Esophagus squamous epithelium (tissue), 4 donors: ENCODE results near the gene GPR87.

ENCODE experiments used
- POLR2A ChIP-seq, 4 donors: fragments of 450-650 bp; IDR thresholded peaks; one replicate each; pipeline ENCODE4 v1.6.1; 2017; ENCODE audit warnings: antibody characterized with exemption in 4 of 4, mild to moderate bottlenecking in 4 of 4, moderate library complexity in 3 of 4
- TF ChIP-seq, protein P1 (sequence below), 6 experiments: fragments of 450-650 bp in 4 of 6; fragments of 200-600 bp in 2 of 6; sonication (generic) in 2 of 6; IDR thresholded peaks; one replicate each; pipeline ENCODE4 v1.5.1; 2016 to 2019; ENCODE audit warnings: antibody characterized with exemption in 6 of 6, mild to moderate bottlenecking in 4 of 6, moderate library complexity in 4 of 6

GRCh38 chr3:151330379-151330778 lies 13.8 kb upstream of the GPR87 start:
- TF ChIP-seq, protein P1, sequence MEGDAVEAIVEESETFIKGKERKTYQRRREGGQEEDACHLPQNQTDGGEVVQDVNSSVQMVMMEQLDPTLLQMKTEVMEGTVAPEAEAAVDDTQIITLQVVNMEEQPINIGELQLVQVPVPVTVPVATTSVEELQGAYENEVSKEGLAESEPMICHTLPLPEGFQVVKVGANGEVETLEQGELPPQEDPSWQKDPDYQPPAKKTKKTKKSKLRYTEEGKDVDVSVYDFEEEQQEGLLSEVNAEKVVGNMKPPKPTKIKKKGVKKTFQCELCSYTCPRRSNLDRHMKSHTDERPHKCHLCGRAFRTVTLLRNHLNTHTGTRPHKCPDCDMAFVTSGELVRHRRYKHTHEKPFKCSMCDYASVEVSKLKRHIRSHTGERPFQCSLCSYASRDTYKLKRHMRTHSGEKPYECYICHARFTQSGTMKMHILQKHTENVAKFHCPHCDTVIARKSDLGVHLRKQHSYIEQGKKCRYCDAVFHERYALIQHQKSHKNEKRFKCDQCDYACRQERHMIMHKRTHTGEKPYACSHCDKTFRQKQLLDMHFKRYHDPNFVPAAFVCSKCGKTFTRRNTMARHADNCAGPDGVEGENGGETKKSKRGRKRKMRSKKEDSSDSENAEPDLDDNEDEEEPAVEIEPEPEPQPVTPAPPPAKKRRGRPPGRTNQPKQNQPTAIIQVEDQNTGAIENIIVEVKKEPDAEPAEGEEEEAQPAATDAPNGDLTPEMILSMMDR (IDR thresholded peaks at IDR 0.05) = no peak
- no peak for TF ChIP-seq POLR2A (IDR thresholded peaks at IDR 0.05)
